ENCODE data around the gene SPTBN1.
"Not testable (repeated sequence)": the region's sequence is repeated elsewhere in the genome, so short reads cannot be mapped to it uniquely, and the experiment has no call there.

The SPTBN1 gene

GRCh38 chr2:54508541-54508940 lies 52.4 kb downstream of the SPTBN1 start:
- no peak for DNase-seq
- Histone ChIP-seq H3K4me3 (ENCODE audit: low read depth in 1 of 2, low read length in 2 of 2) (no peak overlapping the region), H3K27me3 (ENCODE audit: insufficient read depth, low read length, poor library complexity) (no peaks in the 10 kb centered on the region), H3K27ac (ENCODE audit: low read length) (no peak overlapping the region), H3K4me1 (ENCODE audit: insufficient read depth, low read length) (peaks cover 10% of the 10 kb centered on the region), H3K36me3 (ENCODE audit: insufficient read depth, low read length) (no peaks in the 10 kb centered on the region), H4K20me1 (ENCODE audit: insufficient read depth, low read length) (no peaks in the 10 kb centered on the region), H3K4me2 (ENCODE audit: insufficient read depth, low read length) (no peak overlapping the region), H3K79me2 (ENCODE audit: insufficient read depth, low read length) (no peaks in the 10 kb centered on the region), H3K9ac (ENCODE audit: low read depth, low read length) (no peak overlapping the region), H2AFZ (ENCODE audit: low read depth, low read length) (no peak overlapping the region), H3K9me3 (ENCODE audit: insufficient read depth, low read length, severe bottlenecking) (no peaks in the 10 kb centered on the region)
- TF ChIP-seq EZH2 (IDR thresholded peaks at IDR 0.05; ENCODE audit: borderline replicate concordance, low read depth, low read length, severe bottlenecking) (no peak), CTCF (IDR thresholded peaks at IDR 0.05; ENCODE audit: borderline replicate concordance, extremely low read depth, low read length, poor library complexity, severe bottlenecking) (no peak)
- no peak for ATAC-seq (ENCODE audit: insufficient read depth, low read depth)

- not testable (repeated sequence) for H3K27me3 ChIP-seq (ENCODE audit: insufficient read depth, low read length, poor library complexity); H3K9me3 ChIP-seq (ENCODE audit: insufficient read depth, low read length, severe bottlenecking); H3K4me3 ChIP-seq (ENCODE audit: low read depth in 1 of 2, low read length in 2 of 2); H3K79me2 ChIP-seq (ENCODE audit: insufficient read depth, low read length); H3K27ac ChIP-seq (ENCODE audit: low read length); H3K36me3 ChIP-seq (ENCODE audit: insufficient read depth, low read length); DNase-seq; H3K4me1 ChIP-seq (ENCODE audit: insufficient read depth, low read length); H2AFZ ChIP-seq (ENCODE audit: low read depth, low read length); H3K9ac ChIP-seq (ENCODE audit: low read depth, low read length); H4K20me1 ChIP-seq (ENCODE audit: insufficient read depth, low read length); H3K4me2 ChIP-seq (ENCODE audit: insufficient read depth, low read length); ATAC-seq (ENCODE audit: insufficient read depth, low read depth)
Observed at GRCh38 chr2:54509043-54509442, 52.9 kb downstream of the SPTBN1 start.

GRCh38 chr2:54510916-54511315 lies 54.8 kb downstream of the SPTBN1 start:
- Histone ChIP-seq H3K79me2 (ENCODE audit: insufficient read depth, low read length) (no peaks in the 10 kb centered on the region), H2AFZ (ENCODE audit: low read depth, low read length) (no peak overlapping the region), H3K4me2 (ENCODE audit: insufficient read depth, low read length) (no peak overlapping the region), H3K4me3 (ENCODE audit: low read depth in 1 of 2, low read length in 2 of 2) (no peak overlapping the region), H3K27me3 (ENCODE audit: insufficient read depth, low read length, poor library complexity) (no peaks in the 10 kb centered on the region), H3K9ac (ENCODE audit: low read depth, low read length) (no peak overlapping the region), H3K36me3 (ENCODE audit: insufficient read depth, low read length) (no peaks in the 10 kb centered on the region), H3K27ac (ENCODE audit: low read length) (no peak overlapping the region), H3K4me1 (ENCODE audit: insufficient read depth, low read length) (peaks cover 10% of the 10 kb centered on the region), H3K9me3 (ENCODE audit: insufficient read depth, low read length, severe bottlenecking) (no peaks in the 10 kb centered on the region), H4K20me1 (ENCODE audit: insufficient read depth, low read length) (no peaks in the 10 kb centered on the region)
- no peak for TF ChIP-seq EZH2 (IDR thresholded peaks at IDR 0.05; ENCODE audit: borderline replicate concordance, low read depth, low read length, severe bottlenecking)
- TF ChIP-seq CTCF (IDR thresholded peaks at IDR 0.05; ENCODE audit: borderline replicate concordance, extremely low read depth, low read length, poor library complexity, severe bottlenecking): no peak
- ATAC-seq (ENCODE audit: insufficient read depth, low read depth) (no peak), DNase-seq (no peak)

GRCh38 chr2:54512183-54512582 lies 56.1 kb downstream of the SPTBN1 start:
- ATAC-seq (ENCODE audit: insufficient read depth, low read depth) (no peak), DNase-seq (no peak)
- H3K36me3 ChIP-seq (ENCODE audit: insufficient read depth, low read length): no peaks in the 10 kb centered on the region
- H4K20me1 ChIP-seq (ENCODE audit: insufficient read depth, low read length): no peaks in the 10 kb centered on the region
- H2AFZ ChIP-seq (ENCODE audit: low read depth, low read length): no peak overlapping the region
- H3K9me3 ChIP-seq (ENCODE audit: insufficient read depth, low read length, severe bottlenecking): no peaks in the 10 kb centered on the region
- H3K4me1 ChIP-seq (ENCODE audit: insufficient read depth, low read length): peaks cover 10% of the 10 kb centered on the region
- H3K79me2 ChIP-seq (ENCODE audit: insufficient read depth, low read length): no peaks in the 10 kb centered on the region
- no peak overlapping the region for H3K27ac ChIP-seq (ENCODE audit: low read length)
- H3K4me2 ChIP-seq (ENCODE audit: insufficient read depth, low read length): no peak overlapping the region
- no peak overlapping the region for H3K9ac ChIP-seq (ENCODE audit: low read depth, low read length)
- no peak overlapping the region for H3K4me3 ChIP-seq (ENCODE audit: low read depth in 1 of 2, low read length in 2 of 2)
- TF ChIP-seq EZH2 (IDR thresholded peaks at IDR 0.05; ENCODE audit: borderline replicate concordance, low read depth, low read length, severe bottlenecking) (no peak), CTCF (IDR thresholded peaks at IDR 0.05; ENCODE audit: borderline replicate concordance, extremely low read depth, low read length, poor library complexity, severe bottlenecking) (no peak)
- no peaks in the 10 kb centered on the region for H3K27me3 ChIP-seq (ENCODE audit: insufficient read depth, low read length, poor library complexity)

Measured in DND-41 (cell line).